ENCODE data around the gene SLC30A9. TPM values are rescaled to one million over a fixed set of nuclear protein-coding genes. Genes with fewer than 3 reads are reported as not detected.

The SLC30A9 gene
- total RNA-seq, 1 donor from 2014 or later = 113 TPM

GRCh38 chr4:41944089-41944488 lies 46.2 kb upstream of the SLC30A9 start:
- no peaks in the 10 kb centered on the region for H3K27me3 Mint-ChIP-seq (ENCODE audit: insufficient read depth, low read depth)
- DNase-seq (ENCODE audit: low spot score) = no peak
- Histone ChIP-seq H3F3A (ENCODE audit: low read depth) (no peaks in the 10 kb centered on the region), H2AFZ (replicated peaks) (no peak overlapping the region), H3K27ac (no peak overlapping the region), H3K36me3 (peaks cover 36% of the 10 kb centered on the region), H3K9me3 (ENCODE audit: low read depth) (no peaks in the 10 kb centered on the region), H3K4me1 (no peaks in the 10 kb centered on the region), H3K27me3 (no peaks in the 10 kb centered on the region), H3K4me2 (no peak overlapping the region), H3K4me3 (no peak overlapping the region), H4K20me1 (ENCODE audit: low read depth) (peaks cover 10% of the 10 kb centered on the region), H3K9ac (no peak overlapping the region), H3K79me2 (ENCODE audit: low read depth) (peaks cover 46% of the 10 kb centered on the region)
- H3K36me3 Mint-ChIP-seq = peaks cover 11% of the 10 kb centered on the region
- no peak overlapping the region for H3K4me3 Mint-ChIP-seq
- no peak overlapping the region for H3K27ac Mint-ChIP-seq
- H3K9me3 Mint-ChIP-seq = no peaks in the 10 kb centered on the region
- TF ChIP-seq EZH2 (IDR thresholded peaks at IDR 0.05) = no peak
- no peak for TF ChIP-seq EZH2phosphoT487 (IDR thresholded peaks at IDR 0.05)
- no peak for TF ChIP-seq CTCF (IDR thresholded peaks at IDR 0.05)
- H3K4me1 Mint-ChIP-seq = no peaks in the 10 kb centered on the region

- Mint-ChIP-seq H3K4me3 (no peak overlapping the region), H3K27ac (no peak overlapping the region), H3K27me3 (ENCODE audit: insufficient read depth, low read depth) (no peaks in the 10 kb centered on the region), H3K36me3 (peaks cover 18% of the 10 kb centered on the region), H3K4me1 (no peaks in the 10 kb centered on the region), H3K9me3 (no peaks in the 10 kb centered on the region)
- Histone ChIP-seq H3K9me3 (ENCODE audit: low read depth) (no peaks in the 10 kb centered on the region), H3F3A (ENCODE audit: low read depth) (no peaks in the 10 kb centered on the region), H3K27me3 (no peaks in the 10 kb centered on the region), H3K9ac (no peak overlapping the region), H3K27ac (no peak overlapping the region), H3K4me1 (no peaks in the 10 kb centered on the region), H3K36me3 (peaks cover 38% of the 10 kb centered on the region), H3K79me2 (ENCODE audit: low read depth) (peaks cover 5% of the 10 kb centered on the region), H3K4me3 (no peak overlapping the region), H4K20me1 (ENCODE audit: low read depth) (peaks cover 12% of the 10 kb centered on the region), H3K4me2 (no peak overlapping the region), H2AFZ (replicated peaks) (no peak overlapping the region)
- DNase-seq (ENCODE audit: low spot score) = no peak
- no peak for TF ChIP-seq EZH2phosphoT487 (IDR thresholded peaks at IDR 0.05)
- TF ChIP-seq EZH2 (IDR thresholded peaks at IDR 0.05) = no peak
- TF ChIP-seq CTCF (IDR thresholded peaks at IDR 0.05) = no peak
Observed at GRCh38 chr4:41949531-41949930, 40.8 kb upstream of the SLC30A9 start.

GRCh38 chr4:41957634-41958033 lies 32.7 kb upstream of the SLC30A9 start:
- Mint-ChIP-seq H3K27me3 (ENCODE audit: insufficient read depth, low read depth) (no peaks in the 10 kb centered on the region), H3K4me3 (no peak overlapping the region), H3K4me1 (no peaks in the 10 kb centered on the region), H3K27ac (no peak overlapping the region), H3K9me3 (no peaks in the 10 kb centered on the region), H3K36me3 (peaks cover 3% of the 10 kb centered on the region)
- Histone ChIP-seq H3K4me3 (no peak overlapping the region), H3K36me3 (peaks cover 7% of the 10 kb centered on the region), H3K4me2 (no peak overlapping the region), H2AFZ (replicated peaks) (no peak overlapping the region), H3K9me3 (ENCODE audit: low read depth) (no peaks in the 10 kb centered on the region), H4K20me1 (ENCODE audit: low read depth) (peaks cover 12% of the 10 kb centered on the region), H3F3A (ENCODE audit: low read depth) (peaks cover 23% of the 10 kb centered on the region), H3K9ac (no peak overlapping the region), H3K27me3 (no peaks in the 10 kb centered on the region), H3K4me1 (no peaks in the 10 kb centered on the region), H3K79me2 (ENCODE audit: low read depth) (no peaks in the 10 kb centered on the region), H3K27ac (no peak overlapping the region)
- no peak for TF ChIP-seq EZH2phosphoT487 (IDR thresholded peaks at IDR 0.05)
- TF ChIP-seq CTCF (IDR thresholded peaks at IDR 0.05) = peak; percentile 70
- TF ChIP-seq EZH2 (IDR thresholded peaks at IDR 0.05) = no peak
- peak; percentile 50 for DNase-seq (ENCODE audit: low spot score)

All from neural progenitor cell (in vitro differentiated cells).